Body of pancreas (tissue), 4 donors: Measurements from ENCODE around the gene AIP.

Experiments
- POLR2A ChIP-seq, 3 donors: fragments of 450-650 bp; IDR thresholded peaks; one replicate each; pipeline ENCODE4 v1.6.1; 2016; ENCODE audit warnings: antibody characterized with exemption in 3 of 3, mild to moderate bottlenecking in 2 of 3
- TF ChIP-seq, protein P1 (sequence below), 7 experiments: fragments of 450-650 bp in 4 of 7; fragments of 200-600 bp in 3 of 7; sonication (generic) in 3 of 7; IDR thresholded peaks; one replicate each; pipeline ENCODE4 v1.5.1; 2016 to 2019; ENCODE audit warnings: antibody characterized with exemption in 7 of 7

DNA sequence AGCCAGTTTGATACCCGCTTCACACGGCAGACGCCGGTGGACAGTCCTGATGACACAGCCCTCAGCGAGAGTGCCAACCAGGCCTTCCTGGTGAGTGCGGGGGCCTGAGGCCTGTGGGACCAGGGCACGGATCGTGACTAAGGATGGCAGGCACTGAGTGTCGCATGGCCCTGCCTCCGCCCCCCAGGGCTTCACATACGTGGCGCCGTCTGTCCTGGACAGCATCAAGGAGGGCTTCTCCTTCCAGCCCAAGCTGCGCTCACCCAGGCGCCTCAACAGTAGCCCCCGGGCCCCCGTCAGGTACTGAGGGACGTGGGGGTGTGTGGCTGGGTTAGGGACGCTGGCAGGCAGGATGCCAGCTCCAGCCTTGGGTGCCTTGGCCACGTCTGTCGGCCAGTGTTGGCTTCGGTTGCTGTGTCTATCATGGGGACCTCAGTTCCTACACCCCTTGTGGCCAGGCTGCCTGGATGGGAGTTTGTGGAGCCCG lies 48.4 kb upstream of the AIP start:
- TF ChIP-seq, protein P1, sequence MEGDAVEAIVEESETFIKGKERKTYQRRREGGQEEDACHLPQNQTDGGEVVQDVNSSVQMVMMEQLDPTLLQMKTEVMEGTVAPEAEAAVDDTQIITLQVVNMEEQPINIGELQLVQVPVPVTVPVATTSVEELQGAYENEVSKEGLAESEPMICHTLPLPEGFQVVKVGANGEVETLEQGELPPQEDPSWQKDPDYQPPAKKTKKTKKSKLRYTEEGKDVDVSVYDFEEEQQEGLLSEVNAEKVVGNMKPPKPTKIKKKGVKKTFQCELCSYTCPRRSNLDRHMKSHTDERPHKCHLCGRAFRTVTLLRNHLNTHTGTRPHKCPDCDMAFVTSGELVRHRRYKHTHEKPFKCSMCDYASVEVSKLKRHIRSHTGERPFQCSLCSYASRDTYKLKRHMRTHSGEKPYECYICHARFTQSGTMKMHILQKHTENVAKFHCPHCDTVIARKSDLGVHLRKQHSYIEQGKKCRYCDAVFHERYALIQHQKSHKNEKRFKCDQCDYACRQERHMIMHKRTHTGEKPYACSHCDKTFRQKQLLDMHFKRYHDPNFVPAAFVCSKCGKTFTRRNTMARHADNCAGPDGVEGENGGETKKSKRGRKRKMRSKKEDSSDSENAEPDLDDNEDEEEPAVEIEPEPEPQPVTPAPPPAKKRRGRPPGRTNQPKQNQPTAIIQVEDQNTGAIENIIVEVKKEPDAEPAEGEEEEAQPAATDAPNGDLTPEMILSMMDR (IDR thresholded peaks at IDR 0.05) = no peak
- TF ChIP-seq POLR2A (IDR thresholded peaks at IDR 0.05) = no peak
